BJ (cell line): Measurements from ENCODE around the gene AFF4. TPM values are rescaled to one million over a fixed set of nuclear protein-coding genes. Genes with fewer than 3 reads are reported as not detected.
"Not testable (repeated sequence)": the region's sequence is repeated elsewhere in the genome, so short reads cannot be mapped to it uniquely, and the experiment has no call there.

ENCODE experiments used
- CTCF ChIA-PET: fragments of 350-600 bp; formaldehyde crosslinking; extraction: SDS; loops from one replicate; lab custom pipeline; 2021; ENCODE audit warnings: antibody characterized with exemption, inconsistent platforms; lab: Yijun Ruan, JAX
- POLR2A ChIA-PET: fragments of 300-600 bp; sonication (Branson Sonifier 250); formaldehyde crosslinking; extraction: SDS; loops from one replicate; lab custom pipeline; 2021; ENCODE audit warnings: antibody characterized with exemption; lab: Charles Lee
- DNase-seq: peaks from one replicate; pipeline ENCODE4 v3.0.0-alpha.2; 2011; ENCODE audit warnings: low read depth
- H3K27me3 ChIP-seq: 2 replicates; pipeline ENCODE4 v1.6.0; 2011; ENCODE audit warnings: low read length; ENCODE audit not compliant: control insufficient read depth, insufficient read depth
- H3K36me3 ChIP-seq: 2 replicates; pipeline ENCODE4 v1.5.1; 2011; ENCODE audit warnings: low read length; ENCODE audit not compliant: control insufficient read depth, insufficient read depth
- H3K4me3 ChIP-seq: 2 replicates; pipeline ENCODE4 v1.5.1; 2011; ENCODE audit warnings: low read depth, mild to moderate bottlenecking, control low read depth, low read length
- CTCF ChIP-seq: IDR thresholded peaks from 2 replicates; pipeline ENCODE4 v1.5.1; 2011; ENCODE audit warnings: low read depth, mild to moderate bottlenecking, control low read depth, inconsistent platforms, low read length, moderate library complexity; ENCODE audit not compliant: insufficient read depth
- polyA minus RNA-seq: library from RNA; depleted of rRNA, polyadenylated mRNA; stranded (reverse); fragments of >200 nt; gene quantifications from 2 replicates; pipeline ENCODE4 v1.2.3, GENCODE V29; 2011; rRNA and poly(A)+ RNA removed
- polyA plus RNA-seq: library from polyadenylated mRNA; depleted of rRNA; stranded (reverse); fragments of >200 nt; gene quantifications from 2 replicates; pipeline ENCODE4 v1.2.3, GENCODE V29; 2011; rRNA removed

AFF4 gene, protein sequence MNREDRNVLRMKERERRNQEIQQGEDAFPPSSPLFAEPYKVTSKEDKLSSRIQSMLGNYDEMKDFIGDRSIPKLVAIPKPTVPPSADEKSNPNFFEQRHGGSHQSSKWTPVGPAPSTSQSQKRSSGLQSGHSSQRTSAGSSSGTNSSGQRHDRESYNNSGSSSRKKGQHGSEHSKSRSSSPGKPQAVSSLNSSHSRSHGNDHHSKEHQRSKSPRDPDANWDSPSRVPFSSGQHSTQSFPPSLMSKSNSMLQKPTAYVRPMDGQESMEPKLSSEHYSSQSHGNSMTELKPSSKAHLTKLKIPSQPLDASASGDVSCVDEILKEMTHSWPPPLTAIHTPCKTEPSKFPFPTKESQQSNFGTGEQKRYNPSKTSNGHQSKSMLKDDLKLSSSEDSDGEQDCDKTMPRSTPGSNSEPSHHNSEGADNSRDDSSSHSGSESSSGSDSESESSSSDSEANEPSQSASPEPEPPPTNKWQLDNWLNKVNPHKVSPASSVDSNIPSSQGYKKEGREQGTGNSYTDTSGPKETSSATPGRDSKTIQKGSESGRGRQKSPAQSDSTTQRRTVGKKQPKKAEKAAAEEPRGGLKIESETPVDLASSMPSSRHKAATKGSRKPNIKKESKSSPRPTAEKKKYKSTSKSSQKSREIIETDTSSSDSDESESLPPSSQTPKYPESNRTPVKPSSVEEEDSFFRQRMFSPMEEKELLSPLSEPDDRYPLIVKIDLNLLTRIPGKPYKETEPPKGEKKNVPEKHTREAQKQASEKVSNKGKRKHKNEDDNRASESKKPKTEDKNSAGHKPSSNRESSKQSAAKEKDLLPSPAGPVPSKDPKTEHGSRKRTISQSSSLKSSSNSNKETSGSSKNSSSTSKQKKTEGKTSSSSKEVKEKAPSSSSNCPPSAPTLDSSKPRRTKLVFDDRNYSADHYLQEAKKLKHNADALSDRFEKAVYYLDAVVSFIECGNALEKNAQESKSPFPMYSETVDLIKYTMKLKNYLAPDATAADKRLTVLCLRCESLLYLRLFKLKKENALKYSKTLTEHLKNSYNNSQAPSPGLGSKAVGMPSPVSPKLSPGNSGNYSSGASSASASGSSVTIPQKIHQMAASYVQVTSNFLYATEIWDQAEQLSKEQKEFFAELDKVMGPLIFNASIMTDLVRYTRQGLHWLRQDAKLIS
- polyA plus RNA-seq (42.5 and 44.2 TPM in 2 replicates), polyA minus RNA-seq (70.3 and 78.1 TPM in 2 replicates)

- TF ChIP-seq CTCF, result no peak
- Histone ChIP-seq H3K27me3 (no peaks in the 10 kb centered on the region), H3K36me3 (peaks cover 2% of the 10 kb centered on the region), H3K4me3 (peak within 1 kb of the TSS; percentile 97)
- POLR2A ChIA-PET, result no interaction called here
- peak; percentile 71 for DNase-seq
- CTCF ChIA-PET, result interaction anchor here (0.9 kb wide), 1 partner anchor 58 kb away, joined by 3 read pairs; no protein-coding TSS in a partner anchor
Observed at GRCh38 chr5:132963171-132964104, at the start of gene AFF4. Gene AFF4 (minus strand): TSS chr5:132963634. CDS start chr5:132937189, 26,445 bp downstream.

DNA sequence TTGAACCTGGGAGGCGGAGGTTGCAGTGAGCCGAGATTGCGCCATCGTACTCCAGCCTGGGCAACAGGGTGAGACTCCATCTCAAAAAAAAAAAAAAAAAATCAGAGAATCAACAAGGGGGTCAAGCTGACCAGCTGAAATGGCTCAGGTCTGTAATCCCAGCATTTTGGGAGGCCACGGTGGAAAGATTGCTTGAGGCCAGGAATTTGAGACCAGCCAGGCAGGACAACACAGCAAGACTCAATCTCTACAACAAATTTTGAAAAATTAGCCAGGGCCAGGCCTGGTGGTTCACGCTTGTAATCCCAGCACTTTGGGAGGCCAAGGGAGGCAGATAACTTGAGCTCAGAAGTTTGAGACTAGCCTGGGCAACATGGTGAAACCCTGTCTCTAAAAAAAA is 45.0 kb upstream of the AFF4 start:
- H3K36me3 ChIP-seq, DNase-seq, H3K27me3 ChIP-seq, H3K4me3 ChIP-seq, POLR2A ChIA-PET: not testable (repeated sequence)
- CTCF ChIA-PET, result interaction anchor here (0.6 kb wide), 1 partner anchor 13 kb away, joined by 5 read pairs; no protein-coding TSS in a partner anchor

DNA sequence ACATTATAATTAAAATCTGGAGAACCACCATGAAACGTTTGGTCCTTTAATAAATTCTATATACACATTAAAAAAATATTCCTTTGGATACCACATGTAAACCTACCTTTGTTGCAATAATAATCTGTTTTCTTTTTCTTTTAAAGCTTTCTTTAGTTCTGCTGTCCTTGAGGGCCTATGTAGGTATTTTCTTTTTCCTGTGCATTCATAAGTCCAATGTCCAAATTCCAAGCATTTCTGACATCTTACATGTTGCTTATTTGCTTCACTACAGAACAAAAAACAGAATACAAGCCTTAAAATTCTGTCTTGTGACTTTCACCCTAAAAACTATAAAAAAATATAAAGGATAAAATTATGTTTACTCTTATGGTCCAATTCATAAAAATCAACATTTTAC is 43.2 kb upstream of the AFF4 start:
- ChIA-PET CTCF (no interaction called here), POLR2A (no interaction called here)
- Histone ChIP-seq H3K36me3 (0 out of 2 replicates have a peak, but pooled peaks cover 2% of the 10 kb centered on the region), H3K27me3 (no peaks in the 10 kb centered on the region), H3K4me3 (no peak overlapping the region)
- no peak for TF ChIP-seq CTCF
- DNase-seq, result no peak

- ChIA-PET POLR2A (no interaction called here), CTCF (no interaction called here)
- Histone ChIP-seq H3K4me3 (no peak overlapping the region), H3K27me3 (no peaks in the 10 kb centered on the region), H3K36me3 (peaks cover 3% of the 10 kb centered on the region; the same call in 1 of the 2 replicates)
- DNase-seq, result no peak
- TF ChIP-seq CTCF, result no peak
Observed at GRCh38 chr5:132999246-132999645, 35.8 kb upstream of the AFF4 start.

DNA sequence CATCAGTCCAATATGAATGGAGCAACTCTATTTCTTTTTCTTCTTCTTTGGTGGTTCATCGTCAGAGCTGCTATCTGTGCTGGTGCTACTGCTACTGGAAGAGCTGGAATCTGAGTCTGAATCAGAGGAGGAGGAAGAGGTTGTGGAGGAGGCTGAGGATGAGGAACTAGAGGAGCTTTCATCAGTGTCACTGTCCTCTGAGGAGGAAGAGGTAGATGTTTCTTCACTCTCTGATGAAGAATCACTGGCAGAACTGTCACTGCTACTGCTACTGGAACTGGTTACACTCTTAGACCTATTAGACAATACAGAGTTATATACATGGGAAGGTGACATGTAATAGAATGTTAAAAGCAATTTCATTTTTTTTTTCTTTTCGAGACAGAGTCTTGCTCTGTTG is 35.1 kb upstream of the AFF4 start:
- ChIA-PET CTCF (no interaction called here), POLR2A (no interaction called here)
- no peak for TF ChIP-seq CTCF
- DNase-seq, result no peak
- peaks cover 3% of the 10 kb centered on the region; the same call in 1 of the 2 replicates for H3K36me3 ChIP-seq
- H3K27me3 ChIP-seq, result no peaks in the 10 kb centered on the region
- no peak overlapping the region for H3K4me3 ChIP-seq
